NCI-H524 (cell line): ENCODE data around the gene RALGAPB.

Experiments used
- DNase-seq, 2 experiments: peaks; one replicate each; lab custom pipeline; 2025; lab: John Stamatoyannopoulos, UW

The RALGAPB gene

DNA sequence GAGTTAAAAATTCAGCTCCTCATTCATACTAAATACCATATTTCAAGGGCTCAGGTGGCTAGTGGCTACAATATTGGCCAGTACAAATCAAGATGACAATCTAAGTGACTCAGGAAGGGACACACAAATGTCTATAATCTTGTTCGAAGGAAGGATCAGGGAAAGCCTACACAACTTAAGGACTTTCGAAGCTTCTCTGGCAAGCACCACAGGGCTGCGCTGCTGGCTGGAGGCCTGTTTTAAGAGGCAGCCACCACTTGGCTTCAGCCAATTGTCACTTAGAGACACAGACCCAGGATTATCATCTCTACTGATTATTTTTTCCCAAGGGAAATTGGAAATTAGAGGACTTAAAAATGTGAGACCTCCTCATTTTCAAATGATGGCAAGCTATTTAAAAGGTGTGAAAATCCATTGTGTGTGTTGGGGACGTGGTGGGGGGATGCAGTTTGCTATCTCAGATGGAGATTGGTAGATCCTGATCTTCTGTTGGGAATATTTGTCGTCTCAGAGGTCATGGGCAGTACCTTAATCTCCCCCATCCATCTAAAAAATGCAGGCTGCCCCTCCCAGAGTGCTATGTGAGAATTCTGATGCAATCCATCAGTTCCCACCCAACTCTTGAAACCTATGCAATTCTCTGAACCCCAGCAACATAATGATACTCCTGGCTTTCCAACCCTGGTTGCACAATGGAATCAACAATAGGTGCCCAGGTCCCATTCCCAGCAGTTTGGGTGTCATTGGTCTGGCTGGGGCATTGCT is 140.3 kb downstream of the RALGAPB start:
- DNase-seq = no peak

DNA sequence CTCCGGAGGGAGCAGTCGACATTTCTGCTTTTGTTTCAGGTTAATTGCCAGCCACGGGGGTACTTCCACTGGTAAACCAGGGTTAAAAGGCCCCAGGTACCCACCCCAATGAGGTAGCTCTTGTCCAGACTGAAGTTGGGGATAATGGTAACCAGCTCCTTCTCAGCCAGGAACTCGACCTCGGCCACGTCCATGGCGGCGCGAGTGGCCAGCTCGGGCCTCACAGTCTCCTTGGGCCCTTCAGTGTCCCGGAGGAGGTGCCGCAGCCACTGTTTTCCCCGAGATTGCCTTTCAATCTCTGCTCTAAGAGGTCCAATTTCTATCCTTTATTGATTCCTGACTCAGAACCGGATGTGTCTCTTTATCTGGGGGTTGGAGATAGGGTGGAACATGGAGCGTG is 142.6 kb downstream of the RALGAPB start:
- no peak for DNase-seq

- no peak for DNase-seq
Observed at GRCh38 chr20:38616457-38616856, 143.8 kb downstream of the RALGAPB start.

GRCh38 chr20:38617011-38617829 is 144.6 kb downstream of the RALGAPB start:
- DNase-seq = no peak

- DNase-seq = no peak
Observed at GRCh38 chr20:38617830-38618196, 145.2 kb downstream of the RALGAPB start.

- no peak for DNase-seq
Observed at GRCh38 chr20:38620441-38620840, 147.8 kb downstream of the RALGAPB start.

- DNase-seq = no peak
Observed at GRCh38 chr20:38623061-38623460, 150.4 kb downstream of the RALGAPB start.

DNA sequence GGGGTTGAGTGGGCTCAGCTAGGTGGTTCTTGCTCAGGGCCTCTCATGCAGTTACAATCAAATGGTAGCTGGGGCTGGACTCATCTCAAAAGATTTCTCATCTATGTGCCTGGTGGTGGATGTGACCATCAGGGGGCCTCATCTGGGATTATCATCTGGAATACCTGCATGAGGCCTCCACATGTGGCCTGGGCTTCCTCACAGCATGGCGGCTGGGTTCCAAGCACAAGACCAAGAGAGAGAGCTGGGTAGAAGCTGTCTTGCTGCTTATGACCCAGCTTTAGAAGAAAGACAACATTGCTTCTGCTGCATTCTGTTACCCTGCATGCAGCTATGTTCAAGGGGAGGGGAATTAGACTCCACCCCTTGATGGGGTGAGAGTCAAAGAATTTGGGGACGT is 151.4 kb downstream of the RALGAPB start:
- DNase-seq = no peak

DNA sequence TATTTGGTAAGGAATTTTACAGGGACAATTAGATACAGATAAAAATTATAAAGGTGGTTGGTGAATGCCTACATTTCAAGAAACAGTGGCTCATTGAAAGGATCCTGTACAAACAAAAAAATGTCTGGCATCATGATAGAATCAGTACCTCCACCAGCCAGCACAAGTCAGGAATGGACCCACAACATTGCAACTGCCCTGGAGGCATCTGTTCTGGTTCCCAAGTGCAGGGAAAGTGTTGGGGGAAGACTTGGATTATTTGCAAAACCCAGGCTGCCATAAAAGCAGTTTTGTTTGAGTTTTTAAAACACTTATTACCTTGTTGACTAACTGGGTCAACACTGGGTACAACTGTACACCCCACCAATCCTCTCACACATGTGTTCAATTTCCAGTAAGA is 153.3 kb downstream of the RALGAPB start:
- DNase-seq = no peak

- DNase-seq = no peak
Observed at GRCh38 chr20:38626921-38627659, 154.4 kb downstream of the RALGAPB start.
